HG03196 (cell line): ENCODE measurements around the gene ATF7.
"Not testable (repeated sequence)": the region's sequence is repeated elsewhere in the genome, so short reads cannot be mapped to it uniquely, and the experiment has no call there.

Experiments
- ATAC-seq: cut with Tn5 transposase; IDR thresholded peaks from one replicate; pipeline ENCODE4 v1.9.1; 2021; ENCODE audit not compliant: unreplicated experiment

The ATF7 gene

GRCh38 chr12:53484686-53485575 lies 141.3 kb downstream of the ATF7 start:
- ATAC-seq, result no peak

GRCh38 chr12:53483979-53484377 lies 142.2 kb downstream of the ATF7 start:
- no peak for ATAC-seq

- ATAC-seq, result no peak
Observed at GRCh38 chr12:53483225-53483978, 142.8 kb downstream of the ATF7 start.

DNA sequence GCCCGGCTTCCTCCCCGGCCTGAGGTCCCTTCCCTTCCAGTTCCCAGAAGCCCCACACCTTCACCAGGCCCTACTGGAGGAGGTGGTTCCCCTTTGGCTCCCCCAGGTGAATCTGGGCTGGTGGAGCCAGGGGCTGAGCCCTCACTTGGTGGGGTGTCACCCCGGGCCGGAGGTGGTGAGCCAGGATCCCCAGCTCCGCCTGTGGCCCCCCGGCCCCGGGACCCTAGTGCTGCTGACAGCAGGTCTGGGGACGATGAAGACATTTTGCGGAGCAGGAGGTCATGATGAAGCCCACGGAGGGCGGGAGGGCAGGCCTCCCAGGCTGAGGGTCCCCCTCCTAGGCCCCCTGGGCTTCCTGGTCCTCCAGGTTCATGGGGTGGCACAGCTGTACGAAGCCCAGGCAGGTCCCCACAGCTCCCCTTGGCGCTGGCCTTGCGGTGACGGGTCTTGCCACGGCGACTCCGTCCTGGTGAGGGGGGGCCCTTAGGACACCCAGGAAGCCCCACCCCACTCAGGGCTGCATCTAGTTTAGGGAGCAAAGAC lies 143.5 kb downstream of the ATF7 start:
- ATAC-seq, result no peak

GRCh38 chr12:53481939-53482586 lies 144.1 kb downstream of the ATF7 start:
- no peak for ATAC-seq

DNA sequence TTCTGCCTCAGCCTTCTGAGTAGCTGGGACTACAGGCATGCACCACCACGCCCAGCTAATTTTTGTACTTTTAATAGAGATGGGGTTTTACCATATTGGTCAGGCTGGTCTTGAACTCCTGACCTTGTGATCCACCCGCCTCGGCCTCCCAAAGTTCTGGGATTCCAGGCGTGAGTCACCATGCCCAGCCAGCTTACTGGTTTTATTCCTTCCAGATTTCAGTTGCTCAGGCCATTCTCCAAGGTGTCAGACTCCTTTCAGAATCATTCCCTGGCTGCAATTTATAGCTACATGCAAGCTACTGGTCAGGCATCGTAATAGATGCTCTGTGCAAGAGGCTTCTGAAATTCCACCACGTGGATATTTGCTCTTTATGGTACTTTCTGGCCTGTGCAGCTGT lies 144.7 kb downstream of the ATF7 start:
- not testable (repeated sequence) for ATAC-seq

- no peak for ATAC-seq
Observed at GRCh38 chr12:53480491-53481442, 145.4 kb downstream of the ATF7 start.

DNA sequence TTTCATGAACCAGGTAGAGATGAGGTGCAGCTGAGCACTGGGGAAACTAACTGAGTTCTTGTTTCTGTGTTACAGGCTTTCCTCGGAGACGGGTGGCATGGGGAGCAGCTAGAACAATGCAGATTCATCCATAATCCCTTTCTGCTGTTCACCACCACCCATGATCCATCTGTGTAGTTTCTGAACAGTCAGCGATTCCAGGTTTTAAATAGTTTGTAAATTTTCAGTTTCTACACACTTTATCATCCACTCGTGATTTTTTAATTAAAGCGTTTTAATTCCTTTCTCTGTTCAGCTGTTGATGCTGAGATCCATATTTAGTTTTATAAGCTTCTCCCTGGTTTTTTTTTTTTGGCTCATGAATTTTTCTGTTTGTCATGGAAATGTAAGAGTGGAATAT lies 146.9 kb downstream of the ATF7 start:
- no peak for ATAC-seq

- ATAC-seq, result no peak
Observed at GRCh38 chr12:53478865-53479264, 147.3 kb downstream of the ATF7 start.

DNA sequence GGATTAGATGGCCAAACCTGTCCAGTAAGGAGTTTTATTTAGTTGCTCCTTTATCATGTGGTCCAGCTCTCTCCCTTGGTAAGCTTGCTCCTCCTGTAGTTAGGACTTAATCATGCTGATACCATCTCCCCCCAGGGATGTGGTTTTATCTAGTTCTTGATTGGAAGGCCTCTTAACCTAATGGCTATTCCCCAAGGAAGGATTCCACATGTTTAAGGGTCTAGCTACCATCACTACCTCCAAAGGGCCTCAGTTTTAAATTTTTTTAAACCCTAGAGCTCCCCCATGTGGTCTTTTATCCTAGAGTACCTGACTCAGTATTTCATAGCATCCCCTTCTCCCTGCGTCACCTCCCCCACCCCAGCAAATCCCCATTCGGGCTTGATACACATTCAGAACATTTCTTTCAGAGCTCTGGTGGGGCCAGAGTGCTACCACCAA lies 149.4 kb downstream of the ATF7 start:
- ATAC-seq, result no peak

- ATAC-seq, result no peak
Observed at GRCh38 chr12:53474819-53475218, 151.4 kb downstream of the ATF7 start.

DNA sequence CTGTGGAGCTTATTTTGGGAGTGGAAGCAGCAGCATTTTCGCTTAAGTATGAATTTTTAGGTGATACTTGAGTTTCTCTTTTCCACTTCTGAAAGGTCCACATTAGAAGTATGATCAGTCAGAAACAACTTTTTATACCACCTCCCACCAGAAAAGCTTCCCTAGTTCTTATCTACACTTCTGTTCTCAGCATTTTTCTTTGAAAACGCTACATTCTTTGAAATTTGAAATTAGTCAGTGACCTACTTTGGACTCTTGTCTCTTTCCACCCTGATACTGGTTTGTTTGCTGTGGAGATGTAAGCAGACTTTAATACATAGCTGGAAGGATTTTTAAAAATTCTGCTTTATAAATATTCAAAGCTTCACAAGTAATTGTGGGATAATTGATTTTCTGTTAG lies 152.1 kb downstream of the ATF7 start:
- ATAC-seq, result no peak

- ATAC-seq, result no peak
Observed at GRCh38 chr12:53472056-53472582, 154.1 kb downstream of the ATF7 start.

DNA sequence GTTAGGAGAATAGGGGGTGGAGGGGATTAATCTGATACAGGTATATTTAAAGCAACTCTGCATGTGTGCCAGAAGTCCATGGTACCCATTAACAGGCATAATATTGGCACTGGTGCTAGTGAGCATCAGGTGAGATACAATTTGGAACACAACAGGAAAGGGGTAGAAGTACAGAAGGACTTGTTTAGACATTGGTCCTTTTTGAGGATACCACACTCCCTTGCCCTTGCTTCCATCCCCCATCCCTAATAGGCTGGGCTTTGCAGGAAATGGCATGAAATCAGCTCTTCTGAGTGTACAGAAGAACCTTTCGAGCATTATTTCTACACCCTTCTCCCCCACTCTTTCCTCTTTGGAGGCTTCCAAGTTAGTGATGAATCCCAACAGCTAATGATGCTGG lies 157.9 kb downstream of the ATF7 start:
- no peak for ATAC-seq

- ATAC-seq, result no peak
Observed at GRCh38 chr12:53467880-53468279, 158.3 kb downstream of the ATF7 start.

- no peak for ATAC-seq
Observed at GRCh38 chr12:53467082-53467481, 159.1 kb downstream of the ATF7 start.

GRCh38 chr12:53466640-53467039 lies 159.5 kb downstream of the ATF7 start:
- no peak for ATAC-seq

DNA sequence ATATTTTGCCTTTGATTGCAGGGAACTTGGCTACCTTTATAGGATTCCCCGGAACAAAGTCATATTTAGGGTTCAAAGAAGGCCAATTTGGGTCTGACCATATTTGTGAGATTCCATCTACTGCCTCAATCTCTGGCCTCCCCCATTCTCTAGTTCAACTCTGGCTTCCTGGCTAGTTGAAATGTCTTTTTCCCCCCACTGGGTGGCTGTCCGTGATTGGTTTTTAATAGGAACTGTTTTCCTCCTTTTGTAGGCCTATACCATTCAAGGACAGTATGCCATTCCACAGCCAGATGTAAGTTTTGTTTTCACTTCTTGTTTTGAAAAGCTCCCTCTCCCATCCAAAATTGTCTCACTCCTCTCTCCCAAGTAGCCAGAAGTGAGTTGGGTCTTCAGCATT lies 160.5 kb downstream of the ATF7 start:
- ATAC-seq, result no peak

DNA sequence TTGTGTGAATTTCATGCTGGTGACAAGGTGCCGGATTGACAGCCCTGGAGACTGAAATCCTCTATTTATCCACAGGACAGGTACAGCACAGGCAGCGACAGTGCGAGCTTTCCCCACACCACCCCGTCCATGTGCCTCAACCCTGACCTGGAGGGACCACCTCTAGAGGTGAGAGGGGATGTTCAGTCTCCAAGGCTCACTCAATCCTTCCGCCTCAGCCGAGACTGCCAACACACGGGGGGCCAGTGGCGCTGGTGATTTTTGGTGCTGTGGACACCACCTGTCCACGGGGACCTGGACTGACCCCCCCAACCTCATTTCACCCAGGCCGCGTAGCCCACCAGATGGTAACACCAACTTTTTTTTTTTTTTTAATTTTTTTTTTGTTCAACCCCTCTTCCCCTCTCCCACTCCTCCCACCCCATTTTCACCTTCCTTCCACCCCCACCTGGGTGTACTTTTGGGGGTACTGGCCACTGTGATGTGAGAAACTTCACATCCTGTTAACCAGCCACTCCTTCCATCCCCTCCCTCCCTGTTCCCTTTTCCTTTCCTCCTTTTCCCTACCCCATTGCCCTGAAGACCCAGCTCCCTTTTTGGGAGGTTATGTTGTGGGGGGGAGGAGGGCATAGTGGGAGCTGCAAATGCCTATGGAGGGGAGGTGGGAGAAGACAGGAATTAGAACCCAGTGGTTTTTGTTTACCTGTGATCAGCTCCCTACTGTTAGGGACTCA lies 161.3 kb downstream of the ATF7 start:
- no peak for ATAC-seq
